Measurements from ENCODE around the gene SYNE2.

DNA sequence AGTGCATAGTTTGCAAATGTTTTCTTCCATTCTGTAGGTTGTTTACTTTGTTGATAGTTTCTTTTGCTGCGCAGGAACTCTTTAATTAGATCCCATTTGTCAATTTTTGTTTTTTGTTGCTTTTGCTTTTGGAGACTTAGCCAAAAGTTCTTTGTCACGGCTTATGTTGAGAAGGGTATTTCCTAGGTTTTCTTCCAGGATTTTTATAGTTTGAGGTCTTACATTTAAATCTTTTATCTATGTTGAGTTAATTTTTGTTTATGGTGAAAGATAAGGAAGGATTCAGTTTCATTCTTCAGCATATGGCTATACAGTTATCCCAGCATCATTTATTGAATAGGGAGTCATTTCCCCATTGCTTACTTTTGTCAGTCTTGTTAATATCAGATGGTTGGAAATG is 51.9 kb downstream of the SYNE2 start:
- TF ChIP-seq, protein P1, sequence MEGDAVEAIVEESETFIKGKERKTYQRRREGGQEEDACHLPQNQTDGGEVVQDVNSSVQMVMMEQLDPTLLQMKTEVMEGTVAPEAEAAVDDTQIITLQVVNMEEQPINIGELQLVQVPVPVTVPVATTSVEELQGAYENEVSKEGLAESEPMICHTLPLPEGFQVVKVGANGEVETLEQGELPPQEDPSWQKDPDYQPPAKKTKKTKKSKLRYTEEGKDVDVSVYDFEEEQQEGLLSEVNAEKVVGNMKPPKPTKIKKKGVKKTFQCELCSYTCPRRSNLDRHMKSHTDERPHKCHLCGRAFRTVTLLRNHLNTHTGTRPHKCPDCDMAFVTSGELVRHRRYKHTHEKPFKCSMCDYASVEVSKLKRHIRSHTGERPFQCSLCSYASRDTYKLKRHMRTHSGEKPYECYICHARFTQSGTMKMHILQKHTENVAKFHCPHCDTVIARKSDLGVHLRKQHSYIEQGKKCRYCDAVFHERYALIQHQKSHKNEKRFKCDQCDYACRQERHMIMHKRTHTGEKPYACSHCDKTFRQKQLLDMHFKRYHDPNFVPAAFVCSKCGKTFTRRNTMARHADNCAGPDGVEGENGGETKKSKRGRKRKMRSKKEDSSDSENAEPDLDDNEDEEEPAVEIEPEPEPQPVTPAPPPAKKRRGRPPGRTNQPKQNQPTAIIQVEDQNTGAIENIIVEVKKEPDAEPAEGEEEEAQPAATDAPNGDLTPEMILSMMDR (IDR thresholded peaks at IDR 0.05 in 4 of 5, conservative IDR thresholded peaks at IDR 0.05 in 1 of 5) = no peak
- no peak for TF ChIP-seq POLR2A (IDR thresholded peaks at IDR 0.05)
